HEK293 (cell line): Measurements from ENCODE around the gene CBX8.

Experiments used
- BCL11A ChIP-seq: fragments of 450-650 bp; formaldehyde crosslinking; IDR thresholded peaks from 2 replicates; pipeline ENCODE4 v1.5.1; 2016; ENCODE audit warnings: low read depth, missing biosample characterization, missing genetic modification characterization
- BCL11B ChIP-seq: fragments of 450-650 bp; formaldehyde crosslinking; IDR thresholded peaks from 2 replicates; pipeline ENCODE4 v1.5.1; 2016; ENCODE audit warnings: low read depth, missing biosample characterization, missing genetic modification characterization
- EGR2 ChIP-seq: fragments of 450-650 bp; formaldehyde crosslinking; IDR thresholded peaks from 2 replicates; pipeline ENCODE4 v1.5.1; 2016; ENCODE audit warnings: low read depth, missing biosample characterization, missing genetic modification characterization
- FEZF1 ChIP-seq: fragments of 450-650 bp; formaldehyde crosslinking; IDR thresholded peaks from 2 replicates; pipeline ENCODE4 v1.5.1; 2016; ENCODE audit warnings: missing biosample characterization, missing genetic modification characterization
- HOXA7 ChIP-seq: sonication (generic); formaldehyde crosslinking; IDR thresholded peaks from 2 replicates; pipeline ENCODE4 v1.8.1; 2022; ENCODE audit warnings: missing genetic modification reagents, borderline replicate concordance
- KLF10 ChIP-seq: fragments of 450-650 bp; IDR thresholded peaks from 2 replicates; pipeline ENCODE4 v1.5.1; 2018; ENCODE audit warnings: missing biosample characterization, mild to moderate bottlenecking, missing genetic modification characterization
- MZF1 ChIP-seq: fragments of 450-650 bp; formaldehyde crosslinking; IDR thresholded peaks from 2 replicates; pipeline ENCODE4 v1.5.1; 2017; ENCODE audit warnings: missing biosample characterization, missing genetic modification characterization, borderline replicate concordance
- PRDM6 ChIP-seq: fragments of 450-650 bp; formaldehyde crosslinking; IDR thresholded peaks from 2 replicates; pipeline ENCODE4 v1.5.1; 2017; ENCODE audit warnings: missing biosample characterization, missing genetic modification characterization
- SCRT2 ChIP-seq: fragments of 450-650 bp; formaldehyde crosslinking; IDR thresholded peaks from 2 replicates; pipeline ENCODE4 v1.5.1; 2016; ENCODE audit warnings: missing biosample characterization, missing genetic modification characterization
- ZBTB48 ChIP-seq: fragments of 450-650 bp; formaldehyde crosslinking; IDR thresholded peaks from 2 replicates; pipeline ENCODE4 v1.5.1; 2016; ENCODE audit warnings: missing biosample characterization, missing genetic modification characterization
- ZIC2 ChIP-seq: fragments of 450-650 bp; formaldehyde crosslinking; IDR thresholded peaks from 2 replicates; pipeline ENCODE4 v1.5.1; 2016; ENCODE audit warnings: missing biosample characterization, missing genetic modification characterization
- ZNF211 ChIP-seq: fragments of 450-650 bp; formaldehyde crosslinking; IDR thresholded peaks from 2 replicates; pipeline ENCODE4 v1.5.1; 2016; ENCODE audit warnings: low read depth, missing biosample characterization, missing genetic modification characterization
- ZNF214 ChIP-seq: fragments of 450-650 bp; formaldehyde crosslinking; IDR thresholded peaks from 2 replicates; pipeline ENCODE4 v1.5.1; 2017; ENCODE audit warnings: missing biosample characterization, mild to moderate bottlenecking, missing genetic modification characterization, borderline replicate concordance
- ZNF23 ChIP-seq: fragments of 450-650 bp; formaldehyde crosslinking; IDR thresholded peaks from 2 replicates; pipeline ENCODE4 v1.5.1; 2016; ENCODE audit warnings: missing biosample characterization, missing genetic modification characterization, borderline replicate concordance
- ZNF248 ChIP-seq: fragments of 450-650 bp; formaldehyde crosslinking; IDR thresholded peaks from 2 replicates; pipeline ENCODE4 v1.5.1; 2017; ENCODE audit warnings: missing biosample characterization, missing genetic modification characterization
- ZNF274 ChIP-seq, 2 experiments: fragments of 200-500 bp in 1 of 2; fragments of 450-650 bp in 1 of 2; sonication (Bioruptor generic) in 1 of 2; formaldehyde crosslinking in 1 of 2; IDR thresholded peaks; 2 replicates each; pipeline versions ENCODE4 v1.5.1 to v1.6.1; 2014 to 2016; ENCODE audit warnings: borderline replicate concordance in 1 of 2, inconsistent platforms in 1 of 2, low read length in 1 of 2, missing biosample characterization in 1 of 2, missing genetic modification characterization in 1 of 2
- ZNF302 ChIP-seq: fragments of 450-650 bp; formaldehyde crosslinking; IDR thresholded peaks from 2 replicates; pipeline ENCODE4 v1.5.1; 2016; ENCODE audit warnings: missing biosample characterization, missing genetic modification characterization, low read depth
- ZNF433 ChIP-seq: fragments of 450-650 bp; formaldehyde crosslinking; IDR thresholded peaks from 2 replicates; pipeline ENCODE4 v1.5.1; 2016; ENCODE audit warnings: missing biosample characterization, missing genetic modification characterization, low read depth
- ZNF510 ChIP-seq: fragments of 450-650 bp; formaldehyde crosslinking; IDR thresholded peaks from 2 replicates; pipeline ENCODE4 v1.5.1; 2018; ENCODE audit warnings: mild to moderate bottlenecking, missing genetic modification characterization, missing biosample characterization; ENCODE audit not compliant: insufficient replicate concordance
- ZNF513 ChIP-seq: fragments of 450-650 bp; IDR thresholded peaks from 2 replicates; pipeline ENCODE4 v1.5.1; 2018; ENCODE audit warnings: missing biosample characterization, missing genetic modification characterization
- ZNF561 ChIP-seq: fragments of 450-650 bp; IDR thresholded peaks from 2 replicates; pipeline ENCODE4 v1.5.1; 2018; ENCODE audit warnings: missing biosample characterization, missing genetic modification characterization, borderline replicate concordance
- ZNF645 ChIP-seq: fragments of 450-650 bp; formaldehyde crosslinking; IDR thresholded peaks from 2 replicates; pipeline ENCODE4; 2016; ENCODE audit warnings: missing biosample characterization, missing genetic modification characterization
- ZSCAN5A ChIP-seq: fragments of 450-650 bp; formaldehyde crosslinking; IDR thresholded peaks from 2 replicates; pipeline ENCODE4 v1.5.1; 2016; ENCODE audit warnings: missing biosample characterization, missing genetic modification characterization
- TF ChIP-seq, protein P1 (sequence below): fragments of 450-650 bp; formaldehyde crosslinking; IDR thresholded peaks from 2 replicates; pipeline ENCODE4 v1.5.0; 2017; ENCODE audit warnings: missing biosample characterization, missing genetic modification characterization, borderline replicate concordance
- TF ChIP-seq, protein P2 (sequence below): fragments of 450-650 bp; formaldehyde crosslinking; IDR thresholded peaks from 2 replicates; pipeline ENCODE4 v1.5.1; 2016; ENCODE audit warnings: missing biosample characterization, missing genetic modification characterization

CBX8 gene

DNA sequence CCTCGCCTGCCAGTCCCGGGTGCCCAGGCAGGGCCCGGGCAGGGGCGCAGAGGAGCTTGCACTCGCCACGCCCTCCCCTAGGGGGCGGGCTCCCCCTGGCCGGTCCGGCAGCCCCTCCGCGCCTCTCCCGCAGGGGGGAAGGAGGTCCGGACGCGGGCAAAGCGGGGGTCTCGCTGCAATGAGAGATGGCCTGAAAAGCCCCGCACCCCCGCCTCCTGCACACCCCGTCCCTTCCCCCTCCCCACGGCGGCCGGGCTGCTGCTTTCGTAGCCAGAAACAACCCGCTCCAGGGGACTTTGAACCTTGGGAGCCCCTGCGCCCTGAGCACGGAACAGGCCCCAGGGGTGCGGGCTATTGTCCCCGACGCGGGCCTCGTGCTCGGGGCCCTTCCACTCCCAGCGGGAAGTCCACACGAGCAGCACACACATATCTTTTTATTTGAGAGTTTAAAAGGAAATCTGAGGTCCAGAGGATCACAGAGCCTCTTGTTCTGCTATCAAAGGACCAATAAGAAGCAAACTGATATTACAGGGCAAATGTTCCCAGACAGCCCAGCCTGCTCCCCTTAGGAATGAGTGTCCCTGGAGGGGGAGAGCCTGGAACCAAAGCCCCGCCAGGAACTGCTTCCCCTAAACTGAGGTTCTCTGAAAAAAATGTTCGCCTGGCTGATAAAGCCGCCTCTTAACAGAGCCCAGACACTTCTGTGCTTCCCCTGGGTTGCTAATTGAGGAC, 48.2 kb upstream of the CBX8 start (continued):
- TF ChIP-seq ZNF23 (tag by site-specific recombination) (no peak), ZNF510 (tag by site-specific recombination) (no peak), ZNF433 (tag by site-specific recombination) (no peak), ZSCAN5A (tag by site-specific recombination) (no peak), ZNF645 (tag by site-specific recombination) (no peak), ZBTB48 (tag by site-specific recombination) (peak; percentile 83), ZNF214 (tag by site-specific recombination) (no peak), EGR2 (no peak), HOXA7 (CRISPR knock-in tag) (no peak), ZNF274 (IDR thresholded peaks at IDR 0.05; ENCODE audit: low read length) (no peak), ZNF274 (tag by site-specific recombination; IDR thresholded peaks at IDR 0.05; ENCODE audit: borderline replicate concordance) (no peak), ZNF211 (tag by site-specific recombination) (no peak), BCL11A (tag by site-specific recombination) (no peak), SCRT2 (tag by site-specific recombination) (no peak), ZIC2 (tag by site-specific recombination) (peak; percentile 88), ZNF302 (no peak), ZNF248 (tag by site-specific recombination) (no peak), BCL11B (tag by site-specific recombination) (0 out of 2 replicates have a peak, but pooled peaks have one; percentile 65), ZNF561 (no peak), ZNF513 (tag by site-specific recombination) (no peak), FEZF1 (no peak), KLF10 (tag by site-specific recombination) (no peak), MZF1 (tag by site-specific recombination) (no peak), PRDM6 (tag by site-specific recombination) (no peak)
- TF ChIP-seq, protein P1, sequence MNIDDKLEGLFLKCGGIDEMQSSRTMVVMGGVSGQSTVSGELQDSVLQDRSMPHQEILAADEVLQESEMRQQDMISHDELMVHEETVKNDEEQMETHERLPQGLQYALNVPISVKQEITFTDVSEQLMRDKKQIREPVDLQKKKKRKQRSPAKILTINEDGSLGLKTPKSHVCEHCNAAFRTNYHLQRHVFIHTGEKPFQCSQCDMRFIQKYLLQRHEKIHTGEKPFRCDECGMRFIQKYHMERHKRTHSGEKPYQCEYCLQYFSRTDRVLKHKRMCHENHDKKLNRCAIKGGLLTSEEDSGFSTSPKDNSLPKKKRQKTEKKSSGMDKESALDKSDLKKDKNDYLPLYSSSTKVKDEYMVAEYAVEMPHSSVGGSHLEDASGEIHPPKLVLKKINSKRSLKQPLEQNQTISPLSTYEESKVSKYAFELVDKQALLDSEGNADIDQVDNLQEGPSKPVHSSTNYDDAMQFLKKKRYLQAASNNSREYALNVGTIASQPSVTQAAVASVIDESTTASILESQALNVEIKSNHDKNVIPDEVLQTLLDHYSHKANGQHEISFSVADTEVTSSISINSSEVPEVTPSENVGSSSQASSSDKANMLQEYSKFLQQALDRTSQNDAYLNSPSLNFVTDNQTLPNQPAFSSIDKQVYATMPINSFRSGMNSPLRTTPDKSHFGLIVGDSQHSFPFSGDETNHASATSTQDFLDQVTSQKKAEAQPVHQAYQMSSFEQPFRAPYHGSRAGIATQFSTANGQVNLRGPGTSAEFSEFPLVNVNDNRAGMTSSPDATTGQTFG (tag by site-specific recombination), result no peak
- TF ChIP-seq, protein P2, sequence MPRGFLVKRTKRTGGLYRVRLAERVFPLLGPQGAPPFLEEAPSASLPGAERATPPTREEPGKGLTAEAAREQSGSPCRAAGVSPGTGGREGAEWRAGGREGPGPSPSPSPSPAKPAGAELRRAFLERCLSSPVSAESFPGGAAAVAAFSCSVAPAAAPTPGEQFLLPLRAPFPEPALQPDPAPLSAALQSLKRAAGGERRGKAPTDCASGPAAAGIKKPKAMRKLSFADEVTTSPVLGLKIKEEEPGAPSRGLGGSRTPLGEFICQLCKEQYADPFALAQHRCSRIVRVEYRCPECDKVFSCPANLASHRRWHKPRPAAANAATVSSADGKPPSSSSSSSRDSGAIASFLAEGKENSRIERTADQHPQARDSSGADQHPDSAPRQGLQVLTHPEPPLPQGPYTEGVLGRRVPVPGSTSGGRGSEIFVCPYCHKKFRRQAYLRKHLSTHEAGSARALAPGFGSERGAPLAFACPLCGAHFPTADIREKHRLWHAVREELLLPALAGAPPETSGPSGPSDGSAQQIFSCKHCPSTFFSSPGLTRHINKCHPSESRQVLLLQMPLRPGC (tag by site-specific recombination), result no peak
